ENCODE results near the gene KIAA0930. TPM values are rescaled to one million over a fixed set of nuclear protein-coding genes. Genes with fewer than 3 reads are reported as not detected.

The KIAA0930 gene
- total RNA-seq, 4 donors from 2014 or later, result 51.6 to 64.9 (median 62.0) TPM

GRCh38 chr22:45203150-45203951 is 37.3 kb downstream of the KIAA0930 start:
- 90 to 91% methylated on average over 20 to 35 of the region's 40 CpGs for WGBS, 2 donors
- no peak for TF ChIP-seq POLR2A (IDR thresholded peaks at IDR 0.05)
- TF ChIP-seq, protein P1, sequence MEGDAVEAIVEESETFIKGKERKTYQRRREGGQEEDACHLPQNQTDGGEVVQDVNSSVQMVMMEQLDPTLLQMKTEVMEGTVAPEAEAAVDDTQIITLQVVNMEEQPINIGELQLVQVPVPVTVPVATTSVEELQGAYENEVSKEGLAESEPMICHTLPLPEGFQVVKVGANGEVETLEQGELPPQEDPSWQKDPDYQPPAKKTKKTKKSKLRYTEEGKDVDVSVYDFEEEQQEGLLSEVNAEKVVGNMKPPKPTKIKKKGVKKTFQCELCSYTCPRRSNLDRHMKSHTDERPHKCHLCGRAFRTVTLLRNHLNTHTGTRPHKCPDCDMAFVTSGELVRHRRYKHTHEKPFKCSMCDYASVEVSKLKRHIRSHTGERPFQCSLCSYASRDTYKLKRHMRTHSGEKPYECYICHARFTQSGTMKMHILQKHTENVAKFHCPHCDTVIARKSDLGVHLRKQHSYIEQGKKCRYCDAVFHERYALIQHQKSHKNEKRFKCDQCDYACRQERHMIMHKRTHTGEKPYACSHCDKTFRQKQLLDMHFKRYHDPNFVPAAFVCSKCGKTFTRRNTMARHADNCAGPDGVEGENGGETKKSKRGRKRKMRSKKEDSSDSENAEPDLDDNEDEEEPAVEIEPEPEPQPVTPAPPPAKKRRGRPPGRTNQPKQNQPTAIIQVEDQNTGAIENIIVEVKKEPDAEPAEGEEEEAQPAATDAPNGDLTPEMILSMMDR (IDR thresholded peaks at IDR 0.05), result no peak
- no peak for TF ChIP-seq EP300 (IDR thresholded peaks at IDR 0.05)
- H3K9me3 ChIP-seq, result no peaks in the 10 kb centered on the region
- peaks cover 0 to 26% (median 0%) of the 10 kb centered on the region in 4 donors for H3K4me1 ChIP-seq
- H3K27ac ChIP-seq, result peak overlapping the region in 1 of 4 donors; percentile 61
- H3K36me3 ChIP-seq, result peaks cover 0 to 81% (median 17%) of the 10 kb centered on the region in 3 donors
- DNase-seq (ENCODE audit: low spot score in 2 of 2), result no peak
- H3K4me3 ChIP-seq, result no peak overlapping the region
- no peaks in the 10 kb centered on the region for H3K27me3 ChIP-seq

- DNase-seq (ENCODE audit: low spot score in 2 of 2), result no peak
- peaks cover 0 to 85% (median 17%) of the 10 kb centered on the region in 3 donors for H3K36me3 ChIP-seq
Measured at GRCh38 chr22:45202333-45203149, 38.2 kb downstream of the KIAA0930 start.

GRCh38 chr22:45201678-45202332 is 38.9 kb downstream of the KIAA0930 start:
- 59 to 68% methylated on average over 9 of the region's 9 CpGs for WGBS, 2 donors
- Histone ChIP-seq H3K9me3 (no peaks in the 10 kb centered on the region), H3K27me3 (no peaks in the 10 kb centered on the region), H3K36me3 (peaks cover 0 to 90% (median 17%) of the 10 kb centered on the region in 3 donors), H3K4me3 (no peak overlapping the region), H3K27ac (peak overlapping the region in 2 of 4 donors; percentile 40 to 61), H3K4me1 (peaks cover 0 to 25% (median 0%) of the 10 kb centered on the region in 4 donors)
- TF ChIP-seq, protein P1 (IDR thresholded peaks at IDR 0.05), result no peak
- TF ChIP-seq POLR2A (IDR thresholded peaks at IDR 0.05) (no peak), EP300 (IDR thresholded peaks at IDR 0.05) (no peak)
- DNase-seq (ENCODE audit: low spot score in 2 of 2), result no peak

More at GRCh38 chr22:45202333-45203149, 38.2 kb downstream of the KIAA0930 start:
- Histone ChIP-seq H3K4me1 (peaks cover 0 to 25% (median 0%) of the 10 kb centered on the region in 4 donors), H3K27me3 (no peaks in the 10 kb centered on the region), H3K9me3 (no peaks in the 10 kb centered on the region), H3K4me3 (no peak overlapping the region), H3K27ac (peak overlapping the region in 2 of 4 donors; percentile 40 to 61)
- WGBS, 2 donors, result 73% methylated on average over 19 to 25 of the region's 36 CpGs
- no peak for TF ChIP-seq EP300 (IDR thresholded peaks at IDR 0.05)
- TF ChIP-seq, protein P1 (IDR thresholded peaks at IDR 0.05), result no peak
- TF ChIP-seq POLR2A (IDR thresholded peaks at IDR 0.05), result no peak

- WGBS, 2 donors, result 79 to 81% methylated on average over 18 of the region's 18 CpGs
- peak overlapping the region in 2 of 4 donors; percentile 55 to 61 for H3K27ac ChIP-seq
- H3K4me1 ChIP-seq, result peaks cover 0 to 25% (median 0%) of the 10 kb centered on the region in 4 donors
- H3K27me3 ChIP-seq, result no peaks in the 10 kb centered on the region
- no peak overlapping the region for H3K4me3 ChIP-seq
- H3K36me3 ChIP-seq, result peaks cover 0 to 98% (median 17%) of the 10 kb centered on the region in 3 donors
- no peak for DNase-seq (ENCODE audit: low spot score in 2 of 2)
- H3K9me3 ChIP-seq, result no peaks in the 10 kb centered on the region
- TF ChIP-seq EP300 (IDR thresholded peaks at IDR 0.05), result no peak
- no peak for TF ChIP-seq POLR2A (IDR thresholded peaks at IDR 0.05)
- TF ChIP-seq, protein P1 (IDR thresholded peaks at IDR 0.05), result no peak
Measured at GRCh38 chr22:45200860-45201511, 39.7 kb downstream of the KIAA0930 start.
